Measurements from ENCODE around the gene TSPAN15.
"Not testable (repeated sequence)": the region's sequence is repeated elsewhere in the genome, so short reads cannot be mapped to it uniquely, and the experiment has no call there.

GRCh38 chr10:69536521-69536920 lies 85.3 kb downstream of the TSPAN15 start:
- not testable (repeated sequence) for TF ChIP-seq CTCF (conservative IDR thresholded peaks at IDR 0.05; ENCODE audit: low read depth, low read length); RCOR1 (IDR thresholded peaks at IDR 0.05; ENCODE audit: insufficient replicate concordance, low read length); RFX5 (IDR thresholded peaks at IDR 0.05; ENCODE audit: low read depth, low read length); POLR2A (IDR thresholded peaks at IDR 0.05; ENCODE audit: low read depth, low read length); BHLHE40 (IDR thresholded peaks at IDR 0.05; ENCODE audit: low read depth, low read length); FOS (IDR thresholded peaks at IDR 0.05; ENCODE audit: low read depth, low read length); CEBPB (IDR thresholded peaks at IDR 0.05; ENCODE audit: low read depth, low read length); USF2 (IDR thresholded peaks at IDR 0.05; ENCODE audit: low read depth, low read length); RAD21 (IDR thresholded peaks at IDR 0.05; ENCODE audit: low read length)
